HG03558 (cell line): Measurements from ENCODE around the gene NOC4L.
"Not testable (repeated sequence)": the region's sequence is repeated elsewhere in the genome, so short reads cannot be mapped to it uniquely, and the experiment has no call there.

Experiments used
- ATAC-seq: cut with Tn5 transposase; IDR thresholded peaks from one replicate; pipeline ENCODE4 v1.9.1; 2021; ENCODE audit warnings: moderate number of reproducible peaks; ENCODE audit not compliant: unreplicated experiment; ENCODE audit errors: extremely low read depth

NOC4L gene

GRCh38 chr12:132144115-132144809, at the start of gene NOC4L, which contains the start of gene DDX51:
NOC4L (plus strand) TSS chr12:132144457; CDS start chr12:132144489, 32 bp downstream.
DDX51 (minus strand) TSS chr12:132144319; CDS start chr12:132144296, 23 bp downstream.
- peak; percentile 73 for ATAC-seq

- ATAC-seq = no peak
These were observed 48.5 kb upstream of the NOC4L start for GRCh38 chr12:132095520-132096409.

- no peak for ATAC-seq
These were observed 44.5 kb upstream of the NOC4L start for GRCh38 chr12:132099739-132100138.

- ATAC-seq = no peak
These were observed 43.8 kb upstream of the NOC4L start for GRCh38 chr12:132100306-132101065.

- ATAC-seq = no peak
These were observed 42.0 kb upstream of the NOC4L start for GRCh38 chr12:132102297-132102696.

- ATAC-seq = not testable (repeated sequence)
These were observed 41.2 kb upstream of the NOC4L start for GRCh38 chr12:132103072-132103471.

GRCh38 chr12:132103542-132104308, 40.5 kb upstream of the NOC4L start:
- no peak for ATAC-seq

GRCh38 chr12:132105467-132105866, 38.8 kb upstream of the NOC4L start:
- ATAC-seq = no peak

GRCh38 chr12:132106921-132107320, 37.3 kb upstream of the NOC4L start:
- no peak for ATAC-seq

GRCh38 chr12:132108211-132108832, 35.9 kb upstream of the NOC4L start:
- ATAC-seq = no peak

- ATAC-seq = no peak
These were observed 34.5 kb upstream of the NOC4L start for GRCh38 chr12:132109741-132110140.

GRCh38 chr12:132110677-132111076, 33.6 kb upstream of the NOC4L start:
- ATAC-seq = no peak

- ATAC-seq = no peak
These were observed 32.5 kb upstream of the NOC4L start for GRCh38 chr12:132111654-132112304.

- no peak for ATAC-seq
These were observed 29.6 kb upstream of the NOC4L start for GRCh38 chr12:132114667-132115066.

GRCh38 chr12:132115500-132115899, 28.8 kb upstream of the NOC4L start:
- no peak for ATAC-seq

GRCh38 chr12:132116709-132117557, 27.3 kb upstream of the NOC4L start:
- no peak for ATAC-seq

GRCh38 chr12:132117558-132117875, 26.7 kb upstream of the NOC4L start:
- ATAC-seq = no peak

- no peak for ATAC-seq
These were observed 25.4 kb upstream of the NOC4L start for GRCh38 chr12:132118876-132119275.
